Activated naive CD4-positive, alpha-beta T cell treated with anti-CD3 and anti-CD28 coated beads for 36 hours (primary cell): ENCODE results near the gene MINDY2. TPM values are rescaled to one million over a fixed set of nuclear protein-coding genes. Genes with fewer than 3 reads are reported as not detected.

ENCODE experiments used
- CTCF ChIA-PET: fragments of 350-600 bp; sonication (Branson Sonifier 250); formaldehyde crosslinking; loops from one replicate; lab custom pipeline; 2021; ENCODE audit warnings: antibody characterized with exemption; lab: Charles Lee
- DNase-seq: peaks from one replicate; pipeline ENCODE4 v3.0.0-alpha.2; 2020
- H3K27ac Mint-ChIP-seq: one replicate; pipeline ENCODE4 v1.8.0; 2021; ENCODE audit warnings: mild to moderate bottlenecking, mixed read lengths
- H3K27me3 Mint-ChIP-seq: one replicate; pipeline ENCODE4 v1.8.0; 2021; ENCODE audit warnings: low read depth, mixed read lengths
- H3K36me3 Mint-ChIP-seq: one replicate; pipeline ENCODE4 v1.8.0; 2021; ENCODE audit warnings: low read depth, mixed read lengths
- H3K4me1 Mint-ChIP-seq: one replicate; pipeline ENCODE4 v1.8.0; 2021; ENCODE audit warnings: low read depth, mixed read lengths
- H3K4me3 Mint-ChIP-seq: one replicate; pipeline ENCODE4 v1.8.0; 2021; ENCODE audit warnings: mild to moderate bottlenecking, moderate library complexity, mixed read lengths
- H3K9me3 Mint-ChIP-seq: one replicate; pipeline ENCODE4 v1.8.0; 2021; ENCODE audit warnings: mixed read lengths
- intact Hi-C: fragments of 100-400 bp; cut with micrococcal nuclease; formaldehyde crosslinking; loops from one replicate; pipeline ENCODE4 v1.15.1; 2023
- total RNA-seq, 2 experiments: library from RNA; stranded (reverse); gene quantifications; one replicate each; pipeline ENCODE4 v1.2.3, GENCODE V29; 2021

MINDY2 gene
- total RNA-seq = 1 to 10 TPM; 4.6 to 6.6 TPM

DNA sequence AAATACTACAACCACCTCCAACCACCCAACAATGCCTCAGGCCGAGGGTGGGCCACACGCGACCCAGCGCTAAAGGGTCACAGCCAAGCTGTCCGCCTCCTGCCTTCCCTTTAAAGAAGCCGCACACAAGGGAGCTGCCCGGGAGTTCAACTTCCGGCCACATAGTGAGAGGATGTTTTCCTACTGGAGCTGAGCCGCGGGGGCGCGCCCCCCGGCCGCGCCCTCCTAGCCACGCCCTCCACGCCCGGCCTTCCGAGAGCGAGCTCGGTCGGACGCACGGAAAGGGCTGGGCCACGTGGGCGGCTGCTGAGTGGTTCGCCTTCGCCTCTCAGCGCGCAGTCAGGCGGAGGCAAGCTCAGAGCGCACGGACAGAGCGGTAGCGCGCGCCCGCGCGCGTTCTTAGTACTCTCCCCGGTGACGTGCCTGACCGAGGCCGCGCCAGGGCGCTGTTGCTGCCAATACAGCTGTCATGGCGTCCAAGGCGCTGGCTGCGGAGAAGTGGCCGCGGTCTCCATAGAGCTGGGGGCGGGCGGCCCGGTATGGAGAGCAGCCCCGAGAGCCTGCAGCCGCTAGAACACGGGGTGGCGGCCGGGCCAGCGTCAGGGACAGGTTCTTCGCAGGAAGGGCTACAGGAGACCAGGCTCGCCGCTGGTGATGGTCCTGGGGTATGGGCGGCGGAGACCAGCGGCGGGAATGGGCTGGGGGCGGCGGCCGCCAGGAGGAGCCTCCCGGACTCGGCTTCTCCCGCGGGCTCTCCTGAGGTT, at the start of gene MINDY2:
MINDY2 (plus strand) TSS at position 446 of the 764 bp plus-strand sequence; CDS start at position 540, 94 bp downstream.
- no peaks in the 10 kb centered on the region for H3K4me1 Mint-ChIP-seq
- H3K27ac Mint-ChIP-seq = peak within 1 kb of the TSS; percentile 65
- peak; percentile 95 for DNase-seq
- peak within 1 kb of the TSS; percentile 92 for H3K4me3 Mint-ChIP-seq
- intact Hi-C loops = loop anchor here (1.0 to 5.0 kb wide), 4 partner anchors 22 to 499 kb away; partner anchors contain the start of genes ADAM10 and SLTM
- no peaks in the 10 kb centered on the region for H3K27me3 Mint-ChIP-seq
- no peaks in the 10 kb centered on the region for H3K36me3 Mint-ChIP-seq
- CTCF ChIA-PET = interaction anchor here (0.5 to 2.4 kb wide), 11 partner anchors 10 to 312 kb away, joined by 3 to 13 read pairs (median 3); partner anchors contain the start of gene ADAM10
- H3K9me3 Mint-ChIP-seq = peaks cover 3% of the 10 kb centered on the region

DNA sequence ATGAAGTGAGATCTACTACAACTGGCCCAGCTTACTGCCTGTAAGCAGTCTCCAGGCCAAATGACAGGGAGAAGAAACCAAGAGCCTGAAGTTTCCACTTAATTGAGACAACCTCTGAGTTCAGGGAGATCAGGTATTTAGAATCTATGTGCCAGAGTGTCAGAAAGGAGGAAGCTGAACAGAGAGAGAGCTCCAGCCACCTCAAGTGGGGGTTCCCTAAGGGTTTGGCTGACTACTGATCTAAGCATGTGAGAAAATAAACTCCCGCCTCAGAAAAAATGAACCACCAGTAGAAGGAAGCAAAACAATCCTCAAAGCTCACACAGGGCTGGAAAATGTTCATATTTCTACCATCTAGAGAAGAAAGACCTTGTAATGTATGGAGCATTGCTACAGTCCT, 46.6 kb upstream of the MINDY2 start:
- Mint-ChIP-seq H3K4me3 (no peak overlapping the region), H3K4me1 (peaks cover 42% of the 10 kb centered on the region), H3K36me3 (peaks cover 5% of the 10 kb centered on the region), H3K9me3 (no peaks in the 10 kb centered on the region), H3K27me3 (no peaks in the 10 kb centered on the region), H3K27ac (no peak overlapping the region)
- intact Hi-C loops = no loop called here
- CTCF ChIA-PET = no interaction called here
- DNase-seq = peak; percentile 28

GRCh38 chr15:58726867-58727266, 44.2 kb upstream of the MINDY2 start:
- Mint-ChIP-seq H3K9me3 (no peaks in the 10 kb centered on the region), H3K27ac (no peak overlapping the region), H3K4me3 (no peak overlapping the region), H3K36me3 (peaks cover 9% of the 10 kb centered on the region), H3K4me1 (peaks cover 42% of the 10 kb centered on the region), H3K27me3 (no peaks in the 10 kb centered on the region)
- DNase-seq = no peak
- CTCF ChIA-PET = interaction anchor here (0.8 kb wide), 1 partner anchor 427 kb away, joined by 3 read pairs; no protein-coding TSS in a partner anchor
- intact Hi-C loops = no loop called here

GRCh38 chr15:58731756-58732535, 39.2 kb upstream of the MINDY2 start:
- CTCF ChIA-PET = no interaction called here
- Mint-ChIP-seq H3K9me3 (peaks cover 6% of the 10 kb centered on the region), H3K27ac (no peak overlapping the region), H3K4me3 (no peak overlapping the region), H3K27me3 (no peaks in the 10 kb centered on the region), H3K36me3 (peaks cover 17% of the 10 kb centered on the region), H3K4me1 (peaks cover 51% of the 10 kb centered on the region)
- intact Hi-C loops = no loop called here
- DNase-seq = no peak

DNA sequence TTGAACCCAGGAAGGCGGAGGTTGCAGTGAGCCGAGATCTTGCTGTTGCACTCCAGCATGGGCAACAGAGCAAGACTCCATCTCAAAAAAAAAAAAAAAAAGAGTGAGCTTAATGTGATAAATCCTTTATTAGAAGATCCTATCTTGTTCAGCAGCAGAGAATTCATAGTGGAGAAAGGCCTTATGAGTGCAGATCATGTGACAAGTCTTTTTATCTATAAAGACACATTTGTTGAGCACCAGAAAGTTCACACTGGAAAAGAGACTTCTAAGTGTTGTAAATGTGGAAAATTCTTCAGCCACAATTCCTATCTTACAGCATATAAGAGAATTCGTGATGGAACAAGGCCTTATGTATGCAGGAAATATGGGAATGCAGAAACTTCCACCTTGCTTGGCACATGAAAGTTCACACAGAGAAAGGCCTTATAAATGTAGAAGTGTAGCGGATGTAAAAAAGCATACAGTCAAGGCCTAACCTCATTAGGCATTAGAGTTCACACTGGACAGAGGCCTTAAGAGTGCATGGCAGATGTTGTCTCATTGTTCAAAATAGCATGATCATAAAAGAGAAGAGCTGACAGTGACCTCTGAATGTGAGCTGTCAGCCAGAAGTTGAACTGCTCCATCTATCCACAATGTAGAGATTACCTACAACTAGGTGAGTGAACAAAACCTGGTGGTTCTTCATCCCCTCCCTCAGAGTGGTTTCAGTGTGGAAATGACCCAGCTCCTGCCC, 38.3 kb upstream of the MINDY2 start:
- intact Hi-C loops = no loop called here
- peaks cover 55% of the 10 kb centered on the region for H3K4me1 Mint-ChIP-seq
- no peak for DNase-seq
- peaks cover 17% of the 10 kb centered on the region for H3K36me3 Mint-ChIP-seq
- no peaks in the 10 kb centered on the region for H3K27me3 Mint-ChIP-seq
- peaks cover 6% of the 10 kb centered on the region for H3K9me3 Mint-ChIP-seq
- CTCF ChIA-PET = no interaction called here
- H3K27ac Mint-ChIP-seq = no peak overlapping the region
- H3K4me3 Mint-ChIP-seq = no peak overlapping the region

- Mint-ChIP-seq H3K4me1 (peaks cover 61% of the 10 kb centered on the region), H3K27ac (no peak overlapping the region), H3K4me3 (no peak overlapping the region), H3K36me3 (peaks cover 12% of the 10 kb centered on the region), H3K9me3 (peaks cover 6% of the 10 kb centered on the region), H3K27me3 (no peaks in the 10 kb centered on the region)
- DNase-seq = no peak
- CTCF ChIA-PET = no interaction called here
- intact Hi-C loops = no loop called here
Observed at GRCh38 chr15:58734859-58735258, 36.2 kb upstream of the MINDY2 start.

GRCh38 chr15:58736018-58736643, 35.0 kb upstream of the MINDY2 start:
- Mint-ChIP-seq H3K4me1 (peaks cover 57% of the 10 kb centered on the region), H3K4me3 (no peak overlapping the region), H3K27me3 (no peaks in the 10 kb centered on the region), H3K36me3 (peaks cover 12% of the 10 kb centered on the region), H3K9me3 (peaks cover 6% of the 10 kb centered on the region), H3K27ac (peak overlapping the region; percentile 30)
- DNase-seq = no peak
- intact Hi-C loops = no loop called here
- CTCF ChIA-PET = interaction anchor here (1.1 kb wide), 1 partner anchor 507 kb away, joined by 3 read pairs; no protein-coding TSS in a partner anchor

DNA sequence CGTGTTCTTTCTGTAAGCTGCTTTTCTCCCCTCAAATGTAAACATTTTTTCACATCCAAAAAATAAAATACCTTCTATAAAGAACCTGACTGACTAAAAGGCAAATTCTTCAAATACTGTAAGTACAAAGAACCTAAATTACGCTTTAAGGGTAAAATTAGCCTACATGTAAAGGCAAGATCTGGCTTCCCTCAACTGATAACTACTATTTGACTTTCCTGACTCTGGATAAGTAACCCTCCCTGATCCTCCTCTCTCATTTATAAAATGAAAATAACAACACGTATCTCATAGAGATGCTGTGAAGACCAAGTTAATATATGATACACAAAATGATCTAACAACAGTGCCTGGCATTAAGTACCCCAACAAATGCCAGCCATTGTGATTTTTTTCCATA, 33.8 kb upstream of the MINDY2 start:
- H3K4me3 Mint-ChIP-seq = no peak overlapping the region
- no peak for DNase-seq
- intact Hi-C loops = no loop called here
- H3K27me3 Mint-ChIP-seq = no peaks in the 10 kb centered on the region
- H3K9me3 Mint-ChIP-seq = peaks cover 6% of the 10 kb centered on the region
- peaks cover 5% of the 10 kb centered on the region for H3K36me3 Mint-ChIP-seq
- H3K27ac Mint-ChIP-seq = no peak overlapping the region
- peaks cover 61% of the 10 kb centered on the region for H3K4me1 Mint-ChIP-seq
- CTCF ChIA-PET = no interaction called here

DNA sequence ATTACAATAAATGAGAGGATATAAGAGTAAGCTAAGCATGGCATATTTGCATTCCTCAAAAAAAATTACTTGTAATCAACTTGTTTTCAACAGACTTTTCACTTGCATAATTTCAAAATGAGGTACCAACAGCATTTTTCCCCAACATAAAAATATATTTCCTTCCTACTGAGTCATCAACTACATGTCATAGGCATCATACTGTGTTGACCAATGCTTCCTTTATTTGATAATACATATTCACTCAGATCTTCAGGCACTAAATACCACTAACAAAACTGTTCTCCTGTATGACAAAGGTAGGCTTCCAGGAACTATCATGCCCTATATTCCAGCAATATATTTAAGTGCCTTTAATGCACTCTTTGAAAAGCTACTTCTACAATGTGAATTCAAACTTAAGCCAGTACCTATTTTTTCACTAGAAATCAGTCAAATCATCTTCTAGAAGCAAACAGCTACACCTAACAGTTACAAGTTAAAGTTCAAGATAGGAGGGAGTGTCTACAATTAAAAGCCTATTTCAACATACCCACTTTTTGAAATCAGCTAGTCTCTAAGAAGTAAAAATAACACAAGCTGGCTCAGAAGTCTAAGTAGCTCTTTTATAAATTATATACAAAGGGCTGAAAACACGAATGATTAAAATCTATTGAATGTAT, 32.9 kb upstream of the MINDY2 start:
- DNase-seq = no peak
- Mint-ChIP-seq H3K36me3 (no peaks in the 10 kb centered on the region), H3K27ac (peak overlapping the region; percentile 78), H3K27me3 (no peaks in the 10 kb centered on the region), H3K9me3 (no peaks in the 10 kb centered on the region), H3K4me3 (peak overlapping the region; percentile 7), H3K4me1 (peaks cover 65% of the 10 kb centered on the region)
- CTCF ChIA-PET = interaction anchor here (0.6 kb wide), 1 partner anchor 22 kb away, joined by 4 read pairs; no protein-coding TSS in a partner anchor
- intact Hi-C loops = loop anchor here (1.0 kb wide), 1 partner anchor 10 kb away; no protein-coding TSS in a partner anchor

GRCh38 chr15:58740436-58740835, 30.7 kb upstream of the MINDY2 start:
- no peak overlapping the region for H3K27ac Mint-ChIP-seq
- H3K27me3 Mint-ChIP-seq = no peaks in the 10 kb centered on the region
- no peak for DNase-seq
- H3K4me1 Mint-ChIP-seq = peaks cover 67% of the 10 kb centered on the region
- H3K4me3 Mint-ChIP-seq = no peak overlapping the region
- H3K9me3 Mint-ChIP-seq = no peaks in the 10 kb centered on the region
- CTCF ChIA-PET = interaction anchor here (0.6 kb wide), 1 partner anchor 15 kb away, joined by 3 read pairs; no protein-coding TSS in a partner anchor
- intact Hi-C loops = no loop called here
- peaks cover 4% of the 10 kb centered on the region for H3K36me3 Mint-ChIP-seq

- no peaks in the 10 kb centered on the region for H3K27me3 Mint-ChIP-seq
- no peak overlapping the region for H3K27ac Mint-ChIP-seq
- peaks cover 4% of the 10 kb centered on the region for H3K36me3 Mint-ChIP-seq
- CTCF ChIA-PET = no interaction called here
- H3K9me3 Mint-ChIP-seq = no peaks in the 10 kb centered on the region
- DNase-seq = no peak
- H3K4me1 Mint-ChIP-seq = peaks cover 67% of the 10 kb centered on the region
- intact Hi-C loops = no loop called here
- H3K4me3 Mint-ChIP-seq = no peak overlapping the region
Observed at GRCh38 chr15:58741032-58741431, 30.1 kb upstream of the MINDY2 start.
